OCI-LY3 (cell line): ENCODE measurements around the gene STRIT1.

ENCODE experiments used
- CTCF ChIP-seq: fragments of 200-600, 300-600 bp; sonication (generic); IDR thresholded peaks from 2 replicates; pipeline ENCODE4 v1.5.1; 2014; ENCODE audit warnings: antibody characterized with exemption, low read length, low read depth
- EZH2phosphoT487 ChIP-seq: fragments of 200-600 bp; shearing (Covaris generic); IDR thresholded peaks from 2 replicates; pipeline ENCODE4 v1.6.1; 2018; ENCODE audit warnings: antibody characterized with exemption, mixed run types, low read depth

- no peak for TF ChIP-seq CTCF
- TF ChIP-seq EZH2phosphoT487: no peak
These were observed 19.8 kb upstream of the STRIT1 start for GRCh38 chr3:155313300-155313699.
